WTC11 (cell line): ENCODE data around the gene ARSK. TPM values are rescaled to one million over a fixed set of nuclear protein-coding genes. Genes with fewer than 3 reads are reported as not detected.

ENCODE experiments used
- ATAC-seq: fragments of 200-7000 bp; cut with Tn5 transposase; 2 replicates; pipeline ENCODE4 v1.10.0; 2021; ENCODE audit warnings: mild to moderate bottlenecking, moderate library complexity
- CTCF ChIA-PET: fragments of 300-600 bp; sonication (Branson Sonifier 250); formaldehyde crosslinking; loops from one replicate; lab custom pipeline; 2021; ENCODE audit warnings: antibody characterized with exemption; lab: Charles Lee
- POLR2A ChIA-PET: fragments of 350-600 bp; sonication (Branson Sonifier 250); formaldehyde crosslinking; loops from one replicate; lab custom pipeline; 2021; ENCODE audit warnings: antibody characterized with exemption; lab: Charles Lee
- DNase-seq: peaks from one replicate; pipeline ENCODE4 v3.0.0; 2021; ENCODE audit warnings: low spot score
- H3K27ac Mint-ChIP-seq: 2 replicates; pipeline ENCODE4 v1.8.0; 2021; ENCODE audit warnings: mixed read lengths
- H3K27me3 Mint-ChIP-seq: 2 replicates; pipeline ENCODE4 v1.8.0; 2021; ENCODE audit warnings: low read depth, mild to moderate bottlenecking, moderate library complexity, mixed read lengths
- H3K36me3 Mint-ChIP-seq: 2 replicates; pipeline ENCODE4 v1.8.0; 2021; ENCODE audit warnings: mixed read lengths
- H3K4me1 Mint-ChIP-seq: 2 replicates; pipeline ENCODE4 v1.8.0; 2022; ENCODE audit warnings: mixed read lengths
- H3K4me3 Mint-ChIP-seq: 2 replicates; pipeline ENCODE4 v1.8.0; 2021; ENCODE audit warnings: mild to moderate bottlenecking, moderate library complexity, mixed read lengths
- H3K9me3 Mint-ChIP-seq: 2 replicates; pipeline ENCODE4 v1.8.0; 2021; ENCODE audit warnings: mixed read lengths
- ETV6 ChIP-seq: sonication (generic); formaldehyde crosslinking; IDR thresholded peaks from 2 replicates; pipeline ENCODE4 v1.8.1; 2022; ENCODE audit warnings: mild to moderate bottlenecking, missing genetic modification reagents
- FOXK1 ChIP-seq: sonication (generic); formaldehyde crosslinking; IDR thresholded peaks from 2 replicates; pipeline ENCODE4 v1.8.0; 2022; ENCODE audit warnings: mild to moderate bottlenecking, moderate library complexity, missing genetic modification reagents
- NFE2L1 ChIP-seq: sonication (generic); formaldehyde crosslinking; IDR thresholded peaks from 2 replicates; pipeline ENCODE4 v1.8.1; 2023; ENCODE audit warnings: missing genetic modification reagents
- OVOL2 ChIP-seq: fragments of 250-450 bp; sonication (Bioruptor Pico); IDR thresholded peaks from 2 replicates; pipeline ENCODE4 v1.9.0; 2021; ENCODE audit warnings: mild to moderate bottlenecking, borderline replicate concordance
- RELA ChIP-seq: sonication (generic); formaldehyde crosslinking; IDR thresholded peaks from 2 replicates; pipeline ENCODE4 v1.8.1; 2022; ENCODE audit warnings: missing genetic modification reagents, mild to moderate bottlenecking, borderline replicate concordance
- SMAD4 ChIP-seq: sonication (generic); formaldehyde crosslinking; IDR thresholded peaks from 2 replicates; pipeline ENCODE4 v1.8.0; 2022; ENCODE audit warnings: mild to moderate bottlenecking, missing genetic modification reagents
- SP1 ChIP-seq: sonication (generic); formaldehyde crosslinking; conservative IDR thresholded peaks from 2 replicates; pipeline ENCODE4 v1.8.1; 2022; ENCODE audit warnings: missing genetic modification reagents
- TCF7 ChIP-seq: sonication (generic); formaldehyde crosslinking; IDR thresholded peaks from 2 replicates; pipeline ENCODE4 v1.8.0; 2022; ENCODE audit warnings: mild to moderate bottlenecking, low read depth, missing genetic modification reagents, moderate library complexity
- TEAD4 ChIP-seq: sonication (generic); formaldehyde crosslinking; IDR thresholded peaks from 2 replicates; pipeline ENCODE4 v1.8.0; 2022; ENCODE audit warnings: mild to moderate bottlenecking, missing genetic modification reagents
- ZBTB43 ChIP-seq: sonication (generic); formaldehyde crosslinking; IDR thresholded peaks from 2 replicates; pipeline ENCODE4 v1.8.1; 2023; ENCODE audit warnings: mild to moderate bottlenecking, missing genetic modification reagents
- ZNF263 ChIP-seq: sonication (generic); formaldehyde crosslinking; IDR thresholded peaks from 2 replicates; pipeline ENCODE4 v1.8.1; 2022; ENCODE audit warnings: low read depth, mild to moderate bottlenecking, moderate library complexity, missing genetic modification reagents
- ZNF416 ChIP-seq: fragments of 250-450 bp; sonication (Bioruptor Pico); IDR thresholded peaks from 2 replicates; pipeline ENCODE4 v1.9.0; 2021; ENCODE audit warnings: mild to moderate bottlenecking, inconsistent platforms
- ZNF671 ChIP-seq: fragments of 250-450 bp; sonication (Bioruptor Pico); IDR thresholded peaks from 2 replicates; pipeline ENCODE4 v1.8.0; 2021; ENCODE audit warnings: mild to moderate bottlenecking
- total RNA-seq: library from RNA; stranded (reverse); gene quantifications from 3 replicates; pipeline ENCODE4 v1.2.3, GENCODE V29; 2021
- TF ChIP-seq, protein P1 (sequence below): sonication (generic); formaldehyde crosslinking; conservative IDR thresholded peaks from 2 replicates; pipeline ENCODE4 v1.8.1; 2022; ENCODE audit warnings: mild to moderate bottlenecking, missing genetic modification reagents
- TF ChIP-seq, protein P2 (sequence below): fragments of 250-450 bp; sonication (Bioruptor Pico); IDR thresholded peaks from 2 replicates; pipeline ENCODE4 v1.9.0; 2021; ENCODE audit warnings: moderate library complexity, mild to moderate bottlenecking, inconsistent platforms, borderline replicate concordance
- TF ChIP-seq, protein P3 (sequence below): sonication (generic); formaldehyde crosslinking; IDR thresholded peaks from 2 replicates; pipeline ENCODE4 v1.8.0; 2022; ENCODE audit warnings: missing genetic modification reagents
- TF ChIP-seq, protein P4 (sequence below): fragments of 250-450 bp; sonication (Bioruptor Pico); conservative IDR thresholded peaks from 2 replicates; pipeline ENCODE4 v1.9.0; 2021; ENCODE audit warnings: mild to moderate bottlenecking
- TF ChIP-seq, protein P5 (sequence below): sonication (generic); formaldehyde crosslinking; IDR thresholded peaks from 2 replicates; pipeline ENCODE4 v1.8.0; 2023; ENCODE audit warnings: missing genetic modification reagents
- TF ChIP-seq, protein P6 (sequence below): sonication (generic); formaldehyde crosslinking; IDR thresholded peaks from 2 replicates; pipeline ENCODE4 v1.8.0; 2023; ENCODE audit warnings: missing genetic modification reagents, mild to moderate bottlenecking, borderline replicate concordance
- TF ChIP-seq, protein P7 (sequence below): fragments of 250-450 bp; sonication (Bioruptor Pico); IDR thresholded peaks from 2 replicates; pipeline ENCODE4 v2.1.2; 2022; ENCODE audit warnings: mild to moderate bottlenecking, moderate library complexity

Gene ARSK
- total RNA-seq, 1 experiment from 2014 or later: 15.1 TPM

GRCh38 chr5:95620870-95621838, 66.3 kb downstream of the ARSK start:
- ATAC-seq (peak; percentile 57), DNase-seq (peak; percentile 60)
- peaks cover 9% of the 10 kb centered on the region for H3K9me3 Mint-ChIP-seq
- ChIA-PET POLR2A (no interaction called here), CTCF (no interaction called here)
- no peaks in the 10 kb centered on the region; the same call in 1 of the 2 replicates for H3K36me3 Mint-ChIP-seq
- H3K4me1 Mint-ChIP-seq: peaks cover 25% of the 10 kb centered on the region
- H3K27ac Mint-ChIP-seq: no peak overlapping the region
- H3K4me3 Mint-ChIP-seq: peak overlapping the region; percentile 63
- H3K27me3 Mint-ChIP-seq: peaks cover 64% of the 10 kb centered on the region
- TF ChIP-seq NFE2L1 (CRISPR knock-in tag) (peak; percentile 71; the same call in 1 of the 2 replicates), TCF7 (CRISPR knock-in tag) (peak; percentile 87; the same call in 1 of the 2 replicates), ZNF416 (CRISPR knock-in tag) (0 out of 2 replicates have a peak, but pooled peaks have one; percentile 55), ZNF671 (no peak), ZBTB43 (CRISPR knock-in tag) (peak; percentile 50; the same call in 1 of the 2 replicates), OVOL2 (no peak), FOXK1 (CRISPR knock-in tag) (peak; percentile 28; the same call in 1 of the 2 replicates), SMAD4 (CRISPR knock-in tag) (0 out of 2 replicates have a peak, but pooled peaks have one; percentile 71), SP1 (CRISPR knock-in tag) (no peak; the same call in 1 of the 2 replicates), TEAD4 (CRISPR knock-in tag) (peak; percentile 87), ZNF263 (CRISPR knock-in tag) (no peak), ETV6 (CRISPR knock-in tag) (peak; percentile 59), RELA (CRISPR knock-in tag) (peak; percentile 78)
- TF ChIP-seq, protein P1, sequence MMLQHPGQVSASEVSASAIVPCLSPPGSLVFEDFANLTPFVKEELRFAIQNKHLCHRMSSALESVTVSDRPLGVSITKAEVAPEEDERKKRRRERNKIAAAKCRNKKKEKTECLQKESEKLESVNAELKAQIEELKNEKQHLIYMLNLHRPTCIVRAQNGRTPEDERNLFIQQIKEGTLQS: 0 out of 2 replicates have a peak, but pooled peaks have one; percentile 8
- TF ChIP-seq, protein P2, sequence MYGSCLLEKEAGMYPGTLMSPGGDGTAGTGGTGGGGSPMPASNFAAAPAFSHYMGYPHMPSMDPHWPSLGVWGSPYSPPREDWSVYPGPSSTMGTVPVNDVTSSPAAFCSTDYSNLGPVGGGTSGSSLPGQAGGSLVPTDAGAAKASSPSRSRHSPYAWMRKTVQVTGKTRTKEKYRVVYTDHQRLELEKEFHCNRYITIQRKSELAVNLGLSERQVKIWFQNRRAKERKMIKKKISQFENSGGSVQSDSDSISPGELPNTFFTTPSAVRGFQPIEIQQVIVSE (CRISPR knock-in tag): no peak
- TF ChIP-seq, protein P3, sequence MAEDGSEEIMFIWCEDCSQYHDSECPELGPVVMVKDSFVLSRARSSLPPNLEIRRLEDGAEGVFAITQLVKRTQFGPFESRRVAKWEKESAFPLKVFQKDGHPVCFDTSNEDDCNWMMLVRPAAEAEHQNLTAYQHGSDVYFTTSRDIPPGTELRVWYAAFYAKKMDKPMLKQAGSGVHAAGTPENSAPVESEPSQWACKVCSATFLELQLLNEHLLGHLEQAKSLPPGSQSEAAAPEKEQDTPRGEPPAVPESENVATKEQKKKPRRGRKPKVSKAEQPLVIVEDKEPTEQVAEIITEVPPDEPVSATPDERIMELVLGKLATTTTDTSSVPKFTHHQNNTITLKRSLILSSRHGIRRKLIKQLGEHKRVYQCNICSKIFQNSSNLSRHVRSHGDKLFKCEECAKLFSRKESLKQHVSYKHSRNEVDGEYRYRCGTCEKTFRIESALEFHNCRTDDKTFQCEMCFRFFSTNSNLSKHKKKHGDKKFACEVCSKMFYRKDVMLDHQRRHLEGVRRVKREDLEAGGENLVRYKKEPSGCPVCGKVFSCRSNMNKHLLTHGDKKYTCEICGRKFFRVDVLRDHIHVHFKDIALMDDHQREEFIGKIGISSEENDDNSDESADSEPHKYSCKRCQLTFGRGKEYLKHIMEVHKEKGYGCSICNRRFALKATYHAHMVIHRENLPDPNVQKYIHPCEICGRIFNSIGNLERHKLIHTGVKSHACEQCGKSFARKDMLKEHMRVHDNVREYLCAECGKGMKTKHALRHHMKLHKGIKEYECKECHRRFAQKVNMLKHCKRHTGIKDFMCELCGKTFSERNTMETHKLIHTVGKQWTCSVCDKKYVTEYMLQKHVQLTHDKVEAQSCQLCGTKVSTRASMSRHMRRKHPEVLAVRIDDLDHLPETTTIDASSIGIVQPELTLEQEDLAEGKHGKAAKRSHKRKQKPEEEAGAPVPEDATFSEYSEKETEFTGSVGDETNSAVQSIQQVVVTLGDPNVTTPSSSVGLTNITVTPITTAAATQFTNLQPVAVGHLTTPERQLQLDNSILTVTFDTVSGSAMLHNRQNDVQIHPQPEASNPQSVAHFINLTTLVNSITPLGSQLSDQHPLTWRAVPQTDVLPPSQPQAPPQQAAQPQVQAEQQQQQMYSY (CRISPR knock-in tag): peak; percentile 37; the same call in 1 of the 2 replicates
- TF ChIP-seq, protein P4, sequence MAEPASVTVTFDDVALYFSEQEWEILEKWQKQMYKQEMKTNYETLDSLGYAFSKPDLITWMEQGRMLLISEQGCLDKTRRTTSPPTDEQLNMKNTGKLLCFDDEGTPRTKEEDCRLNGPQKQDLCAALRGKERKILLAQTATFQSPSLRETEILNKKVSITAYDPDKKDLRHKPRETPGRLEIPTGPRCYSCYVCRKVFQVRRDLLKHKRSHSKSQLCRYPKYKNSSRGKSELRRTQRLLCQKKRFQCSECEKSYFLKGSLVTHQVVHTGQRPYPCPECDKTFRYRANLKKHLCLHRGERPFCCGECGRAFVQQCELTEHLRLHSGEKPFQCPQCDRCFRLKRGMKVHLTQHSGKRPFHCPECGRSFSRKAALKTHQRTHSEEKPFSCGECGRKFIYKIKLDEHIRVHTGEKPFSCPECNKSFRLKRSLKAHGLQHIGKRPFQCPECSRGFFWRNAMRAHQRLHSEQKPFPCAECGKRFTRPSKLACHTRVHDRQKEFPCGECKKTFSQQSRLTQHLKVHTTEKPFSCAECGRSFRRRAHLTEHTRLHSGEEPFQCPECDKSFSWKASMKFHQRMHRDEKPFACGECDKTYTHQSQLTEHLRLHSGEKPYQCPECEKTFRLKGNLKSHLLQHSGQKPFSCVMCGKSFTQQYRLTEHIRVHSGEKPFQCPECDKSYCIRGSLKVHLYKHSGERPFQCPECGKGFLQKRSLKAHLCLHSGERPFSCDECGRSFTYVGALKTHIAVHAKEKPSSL (CRISPR knock-in tag): no peak
- TF ChIP-seq, protein P5, sequence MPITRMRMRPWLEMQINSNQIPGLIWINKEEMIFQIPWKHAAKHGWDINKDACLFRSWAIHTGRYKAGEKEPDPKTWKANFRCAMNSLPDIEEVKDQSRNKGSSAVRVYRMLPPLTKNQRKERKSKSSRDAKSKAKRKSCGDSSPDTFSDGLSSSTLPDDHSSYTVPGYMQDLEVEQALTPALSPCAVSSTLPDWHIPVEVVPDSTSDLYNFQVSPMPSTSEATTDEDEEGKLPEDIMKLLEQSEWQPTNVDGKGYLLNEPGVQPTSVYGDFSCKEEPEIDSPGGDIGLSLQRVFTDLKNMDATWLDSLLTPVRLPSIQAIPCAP (CRISPR knock-in tag): no peak
- TF ChIP-seq, protein P6, sequence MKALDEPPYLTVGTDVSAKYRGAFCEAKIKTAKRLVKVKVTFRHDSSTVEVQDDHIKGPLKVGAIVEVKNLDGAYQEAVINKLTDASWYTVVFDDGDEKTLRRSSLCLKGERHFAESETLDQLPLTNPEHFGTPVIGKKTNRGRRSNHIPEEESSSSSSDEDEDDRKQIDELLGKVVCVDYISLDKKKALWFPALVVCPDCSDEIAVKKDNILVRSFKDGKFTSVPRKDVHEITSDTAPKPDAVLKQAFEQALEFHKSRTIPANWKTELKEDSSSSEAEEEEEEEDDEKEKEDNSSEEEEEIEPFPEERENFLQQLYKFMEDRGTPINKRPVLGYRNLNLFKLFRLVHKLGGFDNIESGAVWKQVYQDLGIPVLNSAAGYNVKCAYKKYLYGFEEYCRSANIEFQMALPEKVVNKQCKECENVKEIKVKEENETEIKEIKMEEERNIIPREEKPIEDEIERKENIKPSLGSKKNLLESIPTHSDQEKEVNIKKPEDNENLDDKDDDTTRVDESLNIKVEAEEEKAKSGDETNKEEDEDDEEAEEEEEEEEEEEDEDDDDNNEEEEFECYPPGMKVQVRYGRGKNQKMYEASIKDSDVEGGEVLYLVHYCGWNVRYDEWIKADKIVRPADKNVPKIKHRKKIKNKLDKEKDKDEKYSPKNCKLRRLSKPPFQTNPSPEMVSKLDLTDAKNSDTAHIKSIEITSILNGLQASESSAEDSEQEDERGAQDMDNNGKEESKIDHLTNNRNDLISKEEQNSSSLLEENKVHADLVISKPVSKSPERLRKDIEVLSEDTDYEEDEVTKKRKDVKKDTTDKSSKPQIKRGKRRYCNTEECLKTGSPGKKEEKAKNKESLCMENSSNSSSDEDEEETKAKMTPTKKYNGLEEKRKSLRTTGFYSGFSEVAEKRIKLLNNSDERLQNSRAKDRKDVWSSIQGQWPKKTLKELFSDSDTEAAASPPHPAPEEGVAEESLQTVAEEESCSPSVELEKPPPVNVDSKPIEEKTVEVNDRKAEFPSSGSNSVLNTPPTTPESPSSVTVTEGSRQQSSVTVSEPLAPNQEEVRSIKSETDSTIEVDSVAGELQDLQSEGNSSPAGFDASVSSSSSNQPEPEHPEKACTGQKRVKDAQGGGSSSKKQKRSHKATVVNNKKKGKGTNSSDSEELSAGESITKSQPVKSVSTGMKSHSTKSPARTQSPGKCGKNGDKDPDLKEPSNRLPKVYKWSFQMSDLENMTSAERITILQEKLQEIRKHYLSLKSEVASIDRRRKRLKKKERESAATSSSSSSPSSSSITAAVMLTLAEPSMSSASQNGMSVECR (CRISPR knock-in tag): peak; percentile 86; the same call in 1 of the 2 replicates
- TF ChIP-seq, protein P7, sequence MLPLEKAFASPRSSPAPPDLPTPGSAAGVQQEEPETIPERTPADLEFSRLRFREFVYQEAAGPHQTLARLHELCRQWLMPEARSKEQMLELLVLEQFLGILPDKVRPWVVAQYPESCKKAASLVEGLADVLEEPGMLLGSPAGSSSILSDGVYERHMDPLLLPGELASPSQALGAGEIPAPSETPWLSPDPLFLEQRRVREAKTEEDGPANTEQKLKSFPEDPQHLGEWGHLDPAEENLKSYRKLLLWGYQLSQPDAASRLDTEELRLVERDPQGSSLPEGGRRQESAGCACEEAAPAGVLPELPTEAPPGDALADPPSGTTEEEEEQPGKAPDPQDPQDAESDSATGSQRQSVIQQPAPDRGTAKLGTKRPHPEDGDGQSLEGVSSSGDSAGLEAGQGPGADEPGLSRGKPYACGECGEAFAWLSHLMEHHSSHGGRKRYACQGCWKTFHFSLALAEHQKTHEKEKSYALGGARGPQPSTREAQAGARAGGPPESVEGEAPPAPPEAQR (CRISPR knock-in tag): no peak
